DMS 273 treated with DMSO at 0.1 percent for 48 hours (cell line): ENCODE results near the gene CXCL3.

Source experiments
- DNase-seq: peaks from one replicate; lab custom pipeline; 2025; lab: John Stamatoyannopoulos, UW

Gene CXCL3

GRCh38 chr4:74055498-74055897 is 17.0 kb upstream of the CXCL3 start:
- DNase-seq = no peak

GRCh38 chr4:74055096-74055495 is 16.6 kb upstream of the CXCL3 start:
- no peak for DNase-seq

- DNase-seq = no peak
These were observed 16.1 kb upstream of the CXCL3 start for GRCh38 chr4:74054483-74055047.

GRCh38 chr4:74047152-74047551 is 8.7 kb upstream of the CXCL3 start:
- DNase-seq = no peak

- DNase-seq = no peak
These were observed 7.3 kb upstream of the CXCL3 start for GRCh38 chr4:74045772-74046171.

- no peak for DNase-seq
These were observed 6.8 kb upstream of the CXCL3 start for GRCh38 chr4:74045247-74045646.

- no peak for DNase-seq
These were observed 6.2 kb upstream of the CXCL3 start for GRCh38 chr4:74044677-74045076.

GRCh38 chr4:74042681-74043080 is 4.2 kb upstream of the CXCL3 start:
- no peak for DNase-seq

- DNase-seq = no peak
These were observed 2.9 kb upstream of the CXCL3 start for GRCh38 chr4:74041418-74041817.

- DNase-seq = no peak
These were observed 850 bp upstream of the CXCL3 start for GRCh38 chr4:74039315-74039763.

- no peak for DNase-seq
These were observed 434 bp downstream of the CXCL3 start for GRCh38 chr4:74038086-74038424.

GRCh38 chr4:74037076-74037955 is 1.2 kb downstream of the CXCL3 start:
- DNase-seq = no peak

- no peak for DNase-seq
These were observed 4.8 kb downstream of the CXCL3 start for GRCh38 chr4:74033739-74034138.

- DNase-seq = no peak
These were observed 6.4 kb downstream of the CXCL3 start for GRCh38 chr4:74032064-74032463.

- no peak for DNase-seq
These were observed 6.9 kb downstream of the CXCL3 start for GRCh38 chr4:74031576-74031975.

- no peak for DNase-seq
These were observed 8.2 kb downstream of the CXCL3 start for GRCh38 chr4:74030285-74030684.

- DNase-seq = no peak
These were observed 10.0 kb downstream of the CXCL3 start for GRCh38 chr4:74028504-74028903.

GRCh38 chr4:74023709-74024108 is 14.8 kb downstream of the CXCL3 start:
- DNase-seq = no peak

GRCh38 chr4:74021601-74022000 is 16.9 kb downstream of the CXCL3 start:
- no peak for DNase-seq

- no peak for DNase-seq
These were observed 19.7 kb downstream of the CXCL3 start for GRCh38 chr4:74018771-74019170.

- DNase-seq = no peak
These were observed 20.4 kb downstream of the CXCL3 start for GRCh38 chr4:74018116-74018515.

GRCh38 chr4:74016068-74016467 is 22.4 kb downstream of the CXCL3 start:
- no peak for DNase-seq

GRCh38 chr4:74015126-74015780 is 23.2 kb downstream of the CXCL3 start:
- DNase-seq = no peak
